Right cardiac atrium (tissue), 5 donors: ENCODE data around the gene FGF12. TPM values are rescaled to one million over a fixed set of nuclear protein-coding genes. Genes with fewer than 3 reads are reported as not detected.

Experiments
- ATAC-seq, 2 donors: fragments of 200-7000 bp; cut with Tn5 transposase; one replicate each; pipeline versions ENCODE4 v1.8.0 to v1.9.1; 2020; ENCODE audit warnings: moderate library complexity in 2 of 2, mild to moderate bottlenecking in 1 of 2
- DNase-seq, 3 donors: peaks; one replicate each; pipeline ENCODE4 v3.0.0-alpha.2; 2020
- H3K27ac ChIP-seq: one replicate; pipeline ENCODE4 v1.5.1; 2013; ENCODE audit warnings: mild to moderate bottlenecking, low read length, control low read depth, moderate library complexity
- H3K27me3 ChIP-seq: one replicate; pipeline ENCODE4 v1.6.1; 2013; ENCODE audit not compliant: control insufficient read depth, insufficient read depth
- H3K4me1 ChIP-seq: one replicate; pipeline ENCODE4 v1.6.1; 2013; ENCODE audit warnings: low read length; ENCODE audit not compliant: control insufficient read depth, insufficient read depth
- H3K4me3 ChIP-seq: one replicate; pipeline ENCODE4 v1.5.1; 2013; ENCODE audit warnings: low read length, control low read depth
- H3K9me3 ChIP-seq: one replicate; pipeline ENCODE4 v1.6.1; 2013; ENCODE audit warnings: low read length; ENCODE audit not compliant: control insufficient read depth
- WGBS: extraction: QIAGEN DNeasy Blood & Tissue Kit; methylation state at CpG from one replicate; pipeline ENCODE4 v1.1.7; 2013; 5-methylcytosine and 5-hydroxymethylcytosine counted together
- intact Hi-C, 4 donors: fragments of 100-400 bp; cut with DNase I; formaldehyde crosslinking; loops; one replicate each; pipeline versions ENCODE4 v1.11.0 to v1.14.0; 2022 to 2023
- polyA plus RNA-seq: library from polyadenylated mRNA; stranded (reverse); fragments of 200-250 nt; gene quantifications from one replicate; pipeline ENCODE4 v1.2.3, GENCODE V29; 2013
- total RNA-seq, 4 donors: library from RNA; stranded (reverse); fragmentation: NEBNext Ultra II Directional; extraction: Animal tissue kit (Norgen Biotek cat#: 25700); gene quantifications; one replicate each; pipeline ENCODE4 v1.2.1, GENCODE V29; 2021
- donor health status: healthy with polysubstance abuse.
- donor health status: DM: no; HTN: yes; CAD: no.
- donor health status: DM: no; HTN: no; CAD: no.
- donor health status: DM: no; HTN: yes; CAD: no; lungs with severe emphysema.
- donor health status: DM: yes; HTN: yes; CAD: no.

The FGF12 gene
- total and polyA plus RNA-seq, 5 donors = 230 to 354 (median 332) TPM

DNA sequence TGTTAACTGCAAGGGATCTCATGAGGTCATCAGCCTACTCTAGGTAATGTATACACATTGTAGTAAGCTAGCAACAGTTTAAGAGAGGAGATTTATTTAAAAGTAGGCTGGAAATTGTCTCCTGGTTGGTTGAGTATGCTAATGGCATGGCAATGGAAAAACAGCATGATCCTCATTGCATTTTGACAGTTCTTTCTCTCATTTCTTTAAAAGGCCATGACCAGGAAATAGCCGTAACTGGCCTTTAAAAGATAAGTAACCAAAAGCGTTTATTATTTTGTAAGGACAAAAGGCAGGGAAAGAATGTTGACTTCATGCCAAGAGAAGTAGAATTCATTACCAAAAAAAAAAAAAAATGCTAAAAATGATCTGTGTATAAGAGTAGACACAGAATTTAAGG lies 310.3 kb downstream of the FGF12 start:
- DNase-seq (no peak), ATAC-seq (no peak)
- no peaks in the 10 kb centered on the region for H3K9me3 ChIP-seq
- intact Hi-C loops = no loop called here
- no peak overlapping the region for H3K27ac ChIP-seq
- no peak overlapping the region for H3K4me3 ChIP-seq
- H3K4me1 ChIP-seq = no peaks in the 10 kb centered on the region
- 46% methylated on average over 2 of the region's 2 CpGs for WGBS
- H3K27me3 ChIP-seq = no peaks in the 10 kb centered on the region

GRCh38 chr3:192413461-192413860 lies 313.9 kb downstream of the FGF12 start:
- DNase-seq (no peak), ATAC-seq (no peak)
- H3K27me3 ChIP-seq = no peaks in the 10 kb centered on the region
- H3K4me1 ChIP-seq = no peaks in the 10 kb centered on the region
- no peak overlapping the region for H3K27ac ChIP-seq
- H3K4me3 ChIP-seq = no peak overlapping the region
- intact Hi-C loops = no loop called here
- 84% methylated on average over 2 of the region's 2 CpGs for WGBS
- H3K9me3 ChIP-seq = no peaks in the 10 kb centered on the region

GRCh38 chr3:192410684-192410960 lies 316.7 kb downstream of the FGF12 start:
- no peak overlapping the region for H3K4me3 ChIP-seq
- intact Hi-C loops = no loop called here
- 67% methylated on average over 5 of the region's 5 CpGs for WGBS
- ATAC-seq = no peak
- H3K9me3 ChIP-seq = no peaks in the 10 kb centered on the region
- H3K4me1 ChIP-seq = peaks cover 4% of the 10 kb centered on the region
- no peak overlapping the region for H3K27ac ChIP-seq
- DNase-seq = no peak
- H3K27me3 ChIP-seq = no peaks in the 10 kb centered on the region

DNA sequence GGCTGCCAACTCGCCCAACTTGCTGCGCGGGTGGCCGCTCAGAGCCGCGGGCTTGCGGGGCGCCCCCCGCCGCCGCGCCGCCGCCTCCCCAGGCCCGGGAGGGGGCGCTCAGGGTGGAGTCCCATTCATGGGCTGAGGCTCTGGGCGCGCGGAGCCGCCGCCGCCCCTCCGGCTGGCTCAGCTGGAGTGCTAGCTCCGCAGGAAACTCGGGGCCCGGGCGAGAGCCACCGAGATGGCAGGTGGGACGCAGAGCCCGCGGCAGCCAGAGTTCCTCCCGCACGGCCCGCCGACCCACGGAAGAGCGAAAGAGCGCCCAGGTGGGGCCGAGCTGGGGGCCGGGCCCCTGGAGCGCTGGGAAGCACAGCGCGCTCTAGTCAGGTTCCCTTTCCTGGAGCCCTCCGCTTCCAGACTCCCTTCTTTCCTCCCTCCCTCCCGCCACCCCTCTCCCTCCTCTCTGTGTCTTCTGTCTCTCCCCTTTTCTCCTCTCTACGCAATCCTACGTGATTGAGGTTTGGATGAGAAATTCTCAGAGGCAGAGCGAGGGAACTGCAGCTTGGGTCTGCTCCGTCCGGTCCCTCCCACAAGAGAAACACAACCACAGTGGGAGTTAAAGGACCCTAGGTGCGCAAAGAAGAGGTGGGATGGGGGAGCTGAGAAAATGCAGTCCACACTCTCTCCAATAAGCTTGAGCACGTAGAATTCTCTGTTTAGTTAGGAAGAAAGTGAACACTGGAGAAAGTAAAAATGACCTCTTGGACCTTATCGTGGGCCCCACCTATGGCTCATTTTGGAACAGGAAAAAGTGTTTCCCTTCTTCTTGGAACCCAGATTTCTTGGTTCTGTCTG lies 317.3 kb downstream of the FGF12 start:
- peaks cover 4% of the 10 kb centered on the region for H3K4me1 ChIP-seq
- 3% methylated on average over 53 of the region's 53 CpGs for WGBS
- ATAC-seq (peak; percentile 35 to 53), DNase-seq (peak in 2 of 3 donors; percentile 19 to 72)
- H3K4me3 ChIP-seq = peak overlapping the region; percentile 55
- intact Hi-C loops = no loop called here
- peak overlapping the region; percentile 8 for H3K27ac ChIP-seq
- H3K27me3 ChIP-seq = no peaks in the 10 kb centered on the region
- no peaks in the 10 kb centered on the region for H3K9me3 ChIP-seq

DNA sequence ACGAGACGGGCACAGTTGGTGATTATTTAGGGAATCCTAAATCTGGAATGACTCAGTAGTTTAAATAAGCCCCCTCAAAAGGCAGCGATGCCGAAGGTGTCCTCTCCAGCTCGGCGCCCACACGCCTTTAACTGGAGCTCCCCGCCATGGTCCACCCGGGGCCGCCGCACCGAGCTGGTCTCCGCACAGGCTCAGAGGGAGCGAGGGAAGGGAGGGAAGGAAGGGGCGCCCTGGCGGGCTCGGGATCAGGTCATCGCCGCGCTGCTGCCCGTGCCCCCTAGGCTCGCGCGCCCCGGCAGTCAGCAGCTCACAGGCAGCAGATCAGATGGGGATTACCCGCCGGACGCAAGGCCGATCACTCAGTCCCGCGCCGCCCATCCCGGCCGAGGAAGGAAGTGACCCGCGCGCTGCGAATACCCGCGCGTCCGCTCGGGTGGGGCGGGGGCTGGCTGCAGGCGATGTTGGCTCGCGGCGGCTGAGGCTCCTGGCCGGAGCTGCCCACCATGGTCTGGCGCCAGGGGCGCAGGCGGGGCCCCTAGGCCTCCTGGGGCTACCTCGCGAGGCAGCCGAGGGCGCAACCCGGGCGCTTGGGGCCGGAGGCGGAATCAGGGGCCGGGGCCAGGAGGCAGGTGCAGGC lies 318.0 kb downstream of the FGF12 start:
- peak overlapping the region; percentile 55 for H3K4me3 ChIP-seq
- no peaks in the 10 kb centered on the region for H3K9me3 ChIP-seq
- peak; percentile 55 to 81 (median 77) for DNase-seq
- H3K27ac ChIP-seq = no peak overlapping the region
- ATAC-seq = peak; percentile 72 to 77
- no peaks in the 10 kb centered on the region for H3K27me3 ChIP-seq
- intact Hi-C loops = no loop called here
- 2% methylated on average over 61 of the region's 61 CpGs for WGBS
- peaks cover 4% of the 10 kb centered on the region for H3K4me1 ChIP-seq

- WGBS = 15% methylated on average over 41 of the region's 41 CpGs
- intact Hi-C loops = no loop called here
- H3K4me1 ChIP-seq = peaks cover 4% of the 10 kb centered on the region
- no peaks in the 10 kb centered on the region for H3K27me3 ChIP-seq
- H3K4me3 ChIP-seq = peak overlapping the region; percentile 55
- no peaks in the 10 kb centered on the region for H3K9me3 ChIP-seq
- H3K27ac ChIP-seq = no peak overlapping the region
- ATAC-seq (peak; percentile 11 to 17), DNase-seq (peak in 2 of 3 donors; percentile 43 to 51)
Observed at GRCh38 chr3:192408647-192409200, 318.6 kb downstream of the FGF12 start.

DNA sequence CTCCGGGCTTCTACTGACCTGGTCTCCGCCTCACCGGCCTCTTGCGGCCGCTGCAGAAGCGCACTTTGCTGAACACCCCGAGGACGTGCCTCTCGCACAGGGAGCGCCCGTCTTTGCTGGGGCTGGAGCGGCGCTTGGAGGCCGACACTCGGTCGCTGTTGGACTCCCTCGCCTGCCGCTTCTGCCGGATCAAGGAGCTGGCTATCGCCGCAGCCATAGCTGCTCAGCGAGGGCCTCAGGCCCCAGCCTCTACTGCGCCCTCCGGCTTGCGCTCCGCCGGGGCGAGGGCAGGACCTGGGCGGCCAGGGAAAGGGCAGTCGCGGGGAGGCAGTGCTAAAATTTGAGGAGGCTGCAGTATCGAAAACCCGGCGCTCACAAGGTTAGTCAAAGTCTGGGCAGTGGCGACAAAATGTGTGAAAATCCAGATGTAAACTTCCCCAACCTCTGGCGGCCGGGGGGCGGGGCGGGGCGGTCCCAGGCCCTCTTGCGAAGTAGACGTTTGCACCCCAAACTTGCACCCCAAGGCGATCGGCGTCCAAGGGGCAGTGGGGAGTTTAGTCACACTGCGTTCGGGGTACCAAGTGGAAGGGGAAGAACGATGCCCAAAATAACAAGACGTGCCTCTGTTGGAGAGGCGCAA lies 319.2 kb downstream of the FGF12 start:
- no peak overlapping the region for H3K27ac ChIP-seq
- peak; percentile 47 to 61 for ATAC-seq

DNA sequence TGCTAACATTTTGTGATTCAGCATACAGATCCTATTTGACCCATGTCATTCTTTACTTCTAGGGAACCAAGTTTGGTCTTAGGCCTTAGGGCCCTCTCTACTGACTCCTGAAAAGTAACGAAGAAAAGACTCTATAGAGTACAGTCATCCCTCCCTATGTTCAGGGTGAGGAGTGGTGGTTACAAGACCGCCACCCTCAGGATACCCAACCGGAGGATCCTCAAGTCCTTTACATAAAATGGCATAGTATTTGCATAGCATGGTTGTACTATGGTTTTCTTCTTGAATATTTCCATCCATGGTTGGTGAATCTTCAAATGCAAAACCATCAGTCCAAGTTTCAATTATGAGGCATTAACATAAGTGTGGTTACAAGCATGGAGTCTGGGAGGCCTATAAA lies 327.6 kb downstream of the FGF12 start:
- Histone ChIP-seq H3K27ac (no peak overlapping the region), H3K27me3 (no peaks in the 10 kb centered on the region), H3K4me1 (no peaks in the 10 kb centered on the region), H3K4me3 (no peak overlapping the region), H3K9me3 (no peaks in the 10 kb centered on the region)
- 94% methylated on average over 3 of the region's 3 CpGs for WGBS
- ATAC-seq = no peak
- intact Hi-C loops = no loop called here
- no peak for DNase-seq

More for the DNA sequence above, 319.2 kb downstream of the FGF12 start:
- 28% methylated on average over 50 of the region's 50 CpGs for WGBS
- peak overlapping the region; percentile 55 for H3K4me3 ChIP-seq
- intact Hi-C loops = no loop called here
- H3K27me3 ChIP-seq = no peaks in the 10 kb centered on the region
- peaks cover 4% of the 10 kb centered on the region for H3K4me1 ChIP-seq
- DNase-seq = peak; percentile 40 to 74 (median 73)
- no peaks in the 10 kb centered on the region for H3K9me3 ChIP-seq

- H3K27ac ChIP-seq = no peak overlapping the region
- H3K4me3 ChIP-seq = no peak overlapping the region
- no peaks in the 10 kb centered on the region for H3K27me3 ChIP-seq
- H3K9me3 ChIP-seq = no peaks in the 10 kb centered on the region
- DNase-seq (no peak), ATAC-seq (no peak)
- intact Hi-C loops = no loop called here
- H3K4me1 ChIP-seq = no peaks in the 10 kb centered on the region
- WGBS = 91% methylated on average over 3 of the region's 3 CpGs
Observed at GRCh38 chr3:192397012-192397411, 330.3 kb downstream of the FGF12 start.

- Histone ChIP-seq H3K4me1 (no peaks in the 10 kb centered on the region), H3K27me3 (no peaks in the 10 kb centered on the region), H3K4me3 (no peak overlapping the region), H3K27ac (no peak overlapping the region), H3K9me3 (no peaks in the 10 kb centered on the region)
- WGBS = 86% methylated on average over 5 of the region's 5 CpGs
- intact Hi-C loops = no loop called here
- DNase-seq (no peak), ATAC-seq (no peak)
Observed at GRCh38 chr3:192395506-192395905, 331.8 kb downstream of the FGF12 start.

DNA sequence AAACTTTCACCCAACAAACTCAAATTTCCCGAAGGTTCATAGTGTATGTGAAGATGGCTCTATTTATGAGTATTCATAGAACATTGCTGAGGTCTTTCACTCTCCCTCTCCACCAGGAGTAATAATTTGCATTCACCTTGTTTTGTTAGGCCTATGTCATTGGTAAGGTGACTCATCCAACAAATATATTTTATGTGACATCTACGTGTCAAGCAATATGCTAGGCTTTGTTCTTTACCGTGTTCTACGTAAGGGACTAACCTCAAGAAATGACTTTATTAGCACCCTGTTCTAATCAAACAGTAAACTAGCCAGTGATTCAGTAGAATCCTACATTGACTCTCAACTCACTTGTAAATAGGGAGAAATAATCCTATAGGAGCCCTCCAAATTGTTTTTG lies 334.4 kb downstream of the FGF12 start:
- H3K9me3 ChIP-seq = no peaks in the 10 kb centered on the region
- no peak for DNase-seq
- H3K27me3 ChIP-seq = no peaks in the 10 kb centered on the region
- H3K27ac ChIP-seq = no peak overlapping the region
- WGBS = 86% methylated on average over 4 of the region's 4 CpGs
- H3K4me1 ChIP-seq = peaks cover 1% of the 10 kb centered on the region
- intact Hi-C loops = no loop called here
- no peak for ATAC-seq
- no peak overlapping the region for H3K4me3 ChIP-seq
